ENCODE results near the gene C1orf226. TPM values are rescaled to one million over a fixed set of nuclear protein-coding genes. Genes with fewer than 3 reads are reported as not detected.
"Not testable (repeated sequence)": the region's sequence is repeated elsewhere in the genome, so short reads cannot be mapped to it uniquely, and the experiment has no call there.

C1orf226 gene
- 0.07 TPM in 1 of 2 replicates, not detected in the other for total RNA-seq

GRCh38 chr1:162381383-162381782 lies at the start of gene C1orf226:
Gene C1orf226 (plus strand): TSS chr1:162381728. CDS start chr1:162381902, 174 bp downstream.
- H3K36me3 Mint-ChIP-seq (ENCODE audit: low read depth), result no peaks in the 10 kb centered on the region
- no peak for DNase-seq
- H3K27ac Mint-ChIP-seq, result no peak within 1 kb of the TSS
- H3K9me3 Mint-ChIP-seq, result no peaks in the 10 kb centered on the region
- intact Hi-C loops (cut with micrococcal nuclease), result no loop called here
- H3K27me3 Mint-ChIP-seq, result no peaks in the 10 kb centered on the region
- H3K4me1 Mint-ChIP-seq, result no peaks in the 10 kb centered on the region
- no peak within 1 kb of the TSS for H3K4me3 Mint-ChIP-seq

GRCh38 chr1:162333991-162334390 lies 47.5 kb upstream of the C1orf226 start:
- H3K27ac Mint-ChIP-seq, result no peak overlapping the region
- intact Hi-C loops (cut with micrococcal nuclease), result no loop called here
- no peaks in the 10 kb centered on the region for H3K36me3 Mint-ChIP-seq (ENCODE audit: low read depth)
- no peak for DNase-seq
- no peaks in the 10 kb centered on the region for H3K9me3 Mint-ChIP-seq
- H3K27me3 Mint-ChIP-seq, result peaks cover 10% of the 10 kb centered on the region
- H3K4me1 Mint-ChIP-seq, result no peaks in the 10 kb centered on the region
- no peak overlapping the region for H3K4me3 Mint-ChIP-seq

- no peaks in the 10 kb centered on the region for H3K4me1 Mint-ChIP-seq
- H3K27ac Mint-ChIP-seq, result no peak overlapping the region
- no peak overlapping the region for H3K4me3 Mint-ChIP-seq
- intact Hi-C loops (cut with micrococcal nuclease), result no loop called here
- no peak for DNase-seq
- H3K27me3 Mint-ChIP-seq, result peaks cover 13% of the 10 kb centered on the region
- H3K36me3 Mint-ChIP-seq (ENCODE audit: low read depth), result no peaks in the 10 kb centered on the region
- H3K9me3 Mint-ChIP-seq, result no peaks in the 10 kb centered on the region
Observed at GRCh38 chr1:162335126-162335525, 46.4 kb upstream of the C1orf226 start.

- intact Hi-C loops (cut with micrococcal nuclease), result no loop called here
- H3K27ac Mint-ChIP-seq, result no peak overlapping the region
- no peak overlapping the region for H3K4me3 Mint-ChIP-seq
- no peak for DNase-seq
- H3K9me3 Mint-ChIP-seq, result no peaks in the 10 kb centered on the region
- peaks cover 8% of the 10 kb centered on the region for H3K27me3 Mint-ChIP-seq
- H3K4me1 Mint-ChIP-seq, result no peaks in the 10 kb centered on the region
- H3K36me3 Mint-ChIP-seq (ENCODE audit: low read depth), result no peaks in the 10 kb centered on the region
Observed at GRCh38 chr1:162336621-162337285, 44.8 kb upstream of the C1orf226 start.

GRCh38 chr1:162342452-162342983 lies 39.0 kb upstream of the C1orf226 start:
- H3K27ac Mint-ChIP-seq, result no peak overlapping the region
- no peaks in the 10 kb centered on the region for H3K4me1 Mint-ChIP-seq
- no peak overlapping the region for H3K4me3 Mint-ChIP-seq
- no peaks in the 10 kb centered on the region for H3K36me3 Mint-ChIP-seq (ENCODE audit: low read depth)
- no peaks in the 10 kb centered on the region for H3K9me3 Mint-ChIP-seq
- intact Hi-C loops (cut with micrococcal nuclease), result no loop called here
- peaks cover 11% of the 10 kb centered on the region for H3K27me3 Mint-ChIP-seq
- no peak for DNase-seq

- intact Hi-C loops (cut with micrococcal nuclease), result no loop called here
- no peak overlapping the region for H3K27ac Mint-ChIP-seq
- H3K4me3 Mint-ChIP-seq, result no peak overlapping the region
- no peak for DNase-seq
- no peaks in the 10 kb centered on the region for H3K36me3 Mint-ChIP-seq (ENCODE audit: low read depth)
- no peaks in the 10 kb centered on the region for H3K4me1 Mint-ChIP-seq
- H3K9me3 Mint-ChIP-seq, result no peaks in the 10 kb centered on the region
- peaks cover 9% of the 10 kb centered on the region for H3K27me3 Mint-ChIP-seq
Observed at GRCh38 chr1:162343470-162343869, 38.1 kb upstream of the C1orf226 start.

GRCh38 chr1:162347281-162347680 lies 34.2 kb upstream of the C1orf226 start:
- intact Hi-C loops (cut with micrococcal nuclease), result no loop called here
- Mint-ChIP-seq H3K36me3 (ENCODE audit: low read depth) (no peaks in the 10 kb centered on the region), H3K4me3 (no peak overlapping the region), H3K27me3 (peaks cover 11% of the 10 kb centered on the region), H3K4me1 (no peaks in the 10 kb centered on the region), H3K27ac (no peak overlapping the region), H3K9me3 (no peaks in the 10 kb centered on the region)
- no peak for DNase-seq

- intact Hi-C loops (cut with micrococcal nuclease), result no loop called here
- H3K36me3 Mint-ChIP-seq (ENCODE audit: low read depth), result no peaks in the 10 kb centered on the region
- no peak overlapping the region for H3K27ac Mint-ChIP-seq
- no peak overlapping the region for H3K4me3 Mint-ChIP-seq
- peaks cover 7% of the 10 kb centered on the region for H3K27me3 Mint-ChIP-seq
- no peaks in the 10 kb centered on the region for H3K9me3 Mint-ChIP-seq
- H3K4me1 Mint-ChIP-seq, result no peaks in the 10 kb centered on the region
- DNase-seq, result no peak
Observed at GRCh38 chr1:162349635-162350330, 31.7 kb upstream of the C1orf226 start.

- Mint-ChIP-seq H3K4me3 (no peak overlapping the region), H3K27ac (no peak overlapping the region), H3K9me3 (no peaks in the 10 kb centered on the region), H3K27me3 (peaks cover 7% of the 10 kb centered on the region), H3K36me3 (ENCODE audit: low read depth) (no peaks in the 10 kb centered on the region), H3K4me1 (no peaks in the 10 kb centered on the region)
- intact Hi-C loops (cut with micrococcal nuclease), result no loop called here
- no peak for DNase-seq
Observed at GRCh38 chr1:162351246-162351842, 30.2 kb upstream of the C1orf226 start.

GRCh38 chr1:162351874-162352273 lies 29.7 kb upstream of the C1orf226 start:
- DNase-seq; H3K36me3 Mint-ChIP-seq (ENCODE audit: low read depth); H3K4me1 Mint-ChIP-seq; H3K9me3 Mint-ChIP-seq; H3K4me3 Mint-ChIP-seq; H3K27me3 Mint-ChIP-seq; intact Hi-C loops (cut with micrococcal nuclease); H3K27ac Mint-ChIP-seq: not testable (repeated sequence)

- H3K27ac Mint-ChIP-seq, result no peak overlapping the region
- DNase-seq, result no peak
- intact Hi-C loops (cut with micrococcal nuclease), result no loop called here
- no peaks in the 10 kb centered on the region for H3K4me1 Mint-ChIP-seq
- no peaks in the 10 kb centered on the region for H3K9me3 Mint-ChIP-seq
- no peak overlapping the region for H3K4me3 Mint-ChIP-seq
- H3K27me3 Mint-ChIP-seq, result peaks cover 7% of the 10 kb centered on the region
- no peaks in the 10 kb centered on the region for H3K36me3 Mint-ChIP-seq (ENCODE audit: low read depth)
Observed at GRCh38 chr1:162353078-162353477, 28.4 kb upstream of the C1orf226 start.

- no peak overlapping the region for H3K27ac Mint-ChIP-seq
- intact Hi-C loops (cut with micrococcal nuclease), result no loop called here
- no peak overlapping the region for H3K4me3 Mint-ChIP-seq
- H3K4me1 Mint-ChIP-seq, result no peaks in the 10 kb centered on the region
- DNase-seq, result no peak
- H3K9me3 Mint-ChIP-seq, result no peaks in the 10 kb centered on the region
- peaks cover 7% of the 10 kb centered on the region for H3K27me3 Mint-ChIP-seq
- H3K36me3 Mint-ChIP-seq (ENCODE audit: low read depth), result no peaks in the 10 kb centered on the region
Observed at GRCh38 chr1:162353702-162354101, 27.8 kb upstream of the C1orf226 start.

GRCh38 chr1:162357681-162358266 lies 23.8 kb upstream of the C1orf226 start:
- no peak for DNase-seq
- Mint-ChIP-seq H3K27me3 (no peaks in the 10 kb centered on the region), H3K9me3 (no peaks in the 10 kb centered on the region), H3K4me1 (no peaks in the 10 kb centered on the region), H3K27ac (no peak overlapping the region), H3K36me3 (ENCODE audit: low read depth) (no peaks in the 10 kb centered on the region), H3K4me3 (no peak overlapping the region)
- intact Hi-C loops (cut with micrococcal nuclease), result no loop called here

- Mint-ChIP-seq H3K27ac (no peak overlapping the region), H3K27me3 (no peaks in the 10 kb centered on the region), H3K36me3 (ENCODE audit: low read depth) (no peaks in the 10 kb centered on the region), H3K4me3 (no peak overlapping the region), H3K9me3 (no peaks in the 10 kb centered on the region), H3K4me1 (no peaks in the 10 kb centered on the region)
- DNase-seq, result no peak
- intact Hi-C loops (cut with micrococcal nuclease), result no loop called here
Observed at GRCh38 chr1:162358928-162359327, 22.6 kb upstream of the C1orf226 start.

All from activated CD4-positive, alpha-beta T cell treated with anti-CD3 and anti-CD28 coated beads, Interleukin-2, amount 10 ng/mL, durations not matched to agents 24 days and 14 days (primary cell).